HG03060 (cell line): ENCODE data around the gene EWSR1.
"Not testable (repeated sequence)": the region's sequence is repeated elsewhere in the genome, so short reads cannot be mapped to it uniquely, and the experiment has no call there.

Source experiments
- ATAC-seq: cut with Tn5 transposase; IDR thresholded peaks from one replicate; pipeline ENCODE4 v1.9.1; 2021; ENCODE audit warnings: low read depth, moderate number of reproducible peaks; ENCODE audit not compliant: unreplicated experiment

The EWSR1 gene

DNA sequence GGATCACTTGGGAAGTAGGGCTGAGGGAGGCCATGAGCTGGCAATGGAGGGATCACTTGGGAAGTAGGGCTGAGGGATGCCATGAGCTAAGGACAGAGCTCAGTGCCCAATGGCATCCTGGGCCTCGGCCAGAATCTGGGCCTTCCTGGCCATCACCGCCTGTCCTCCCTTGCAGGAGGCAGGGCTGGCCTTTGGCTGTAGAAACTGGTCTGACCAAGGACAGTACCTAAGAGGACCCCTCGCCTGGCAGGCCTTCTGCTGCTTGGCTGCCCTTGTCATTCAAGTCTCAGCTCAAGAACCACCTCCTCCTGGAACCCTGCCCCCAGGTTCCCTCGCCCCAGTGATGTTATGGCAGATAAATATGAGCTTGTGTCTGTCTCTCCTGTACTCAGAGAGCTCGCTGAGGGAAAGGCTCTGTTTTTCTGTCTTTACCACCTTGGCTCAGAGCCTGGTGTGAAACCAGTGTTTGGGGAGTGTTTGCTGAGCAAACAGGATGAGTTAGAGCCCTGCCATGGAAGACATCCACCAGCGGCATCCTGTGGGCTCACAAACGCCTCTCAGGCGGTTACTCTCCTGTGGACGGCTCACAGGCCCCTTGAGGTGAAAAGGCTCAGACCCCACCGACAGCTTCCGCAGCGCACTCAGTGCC is 66.8 kb downstream of the EWSR1 start:
- no peak for ATAC-seq

DNA sequence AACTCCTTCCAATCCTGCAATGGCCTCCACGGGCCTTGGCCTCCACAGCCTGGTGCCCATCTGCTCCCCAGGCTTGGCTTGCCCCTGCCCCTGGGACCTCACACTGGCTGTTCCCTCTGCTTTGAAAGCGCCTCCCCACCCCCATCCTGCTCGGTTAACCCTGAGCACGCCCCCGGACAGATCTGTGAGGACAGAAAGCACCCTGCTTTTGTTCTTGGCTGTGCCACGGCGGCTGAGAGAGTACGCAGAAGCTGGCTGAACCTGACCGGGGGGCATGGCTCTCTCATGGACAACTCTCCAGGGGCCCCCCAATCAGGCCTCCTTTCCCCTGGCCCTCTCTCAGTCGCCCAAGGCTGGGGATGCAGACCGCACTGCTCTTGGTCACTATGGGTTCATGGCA is 67.6 kb downstream of the EWSR1 start:
- ATAC-seq, result no peak

DNA sequence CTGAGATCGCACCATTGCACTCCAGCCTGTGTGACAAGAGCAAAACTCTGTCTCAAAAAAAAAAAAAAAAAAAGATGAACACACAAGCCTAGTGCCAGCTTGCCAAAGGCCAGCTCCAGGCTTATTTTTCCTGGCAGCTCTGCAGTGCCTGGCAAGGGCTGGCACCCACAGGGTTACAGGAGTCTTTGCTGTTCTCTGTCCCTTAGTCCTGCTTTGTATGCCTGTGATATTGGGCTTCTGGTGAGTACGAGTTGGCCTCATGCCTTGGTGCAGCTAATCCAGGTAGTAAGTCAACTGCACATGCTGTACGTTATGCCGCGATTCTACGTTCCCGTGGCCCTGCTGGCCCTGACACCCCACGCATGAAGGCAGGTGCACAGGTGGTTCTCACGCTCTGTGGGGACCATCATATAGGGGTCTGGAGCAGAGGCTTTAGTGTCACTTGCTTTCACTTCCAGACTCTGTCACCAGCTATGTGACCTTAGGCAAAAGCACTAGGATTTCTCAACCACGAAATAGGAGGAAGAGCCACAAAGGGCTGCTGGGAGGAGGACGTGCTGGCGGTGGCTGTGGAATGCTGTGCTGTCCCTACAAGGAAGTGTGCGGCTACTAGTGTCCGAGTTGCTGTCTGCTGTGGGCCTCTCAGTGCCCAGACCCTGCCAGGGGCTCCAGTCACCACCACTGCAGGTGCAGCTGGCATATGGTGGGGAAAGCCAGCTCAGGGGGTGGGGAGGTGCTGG is 68.9 kb downstream of the EWSR1 start:
- no peak for ATAC-seq

DNA sequence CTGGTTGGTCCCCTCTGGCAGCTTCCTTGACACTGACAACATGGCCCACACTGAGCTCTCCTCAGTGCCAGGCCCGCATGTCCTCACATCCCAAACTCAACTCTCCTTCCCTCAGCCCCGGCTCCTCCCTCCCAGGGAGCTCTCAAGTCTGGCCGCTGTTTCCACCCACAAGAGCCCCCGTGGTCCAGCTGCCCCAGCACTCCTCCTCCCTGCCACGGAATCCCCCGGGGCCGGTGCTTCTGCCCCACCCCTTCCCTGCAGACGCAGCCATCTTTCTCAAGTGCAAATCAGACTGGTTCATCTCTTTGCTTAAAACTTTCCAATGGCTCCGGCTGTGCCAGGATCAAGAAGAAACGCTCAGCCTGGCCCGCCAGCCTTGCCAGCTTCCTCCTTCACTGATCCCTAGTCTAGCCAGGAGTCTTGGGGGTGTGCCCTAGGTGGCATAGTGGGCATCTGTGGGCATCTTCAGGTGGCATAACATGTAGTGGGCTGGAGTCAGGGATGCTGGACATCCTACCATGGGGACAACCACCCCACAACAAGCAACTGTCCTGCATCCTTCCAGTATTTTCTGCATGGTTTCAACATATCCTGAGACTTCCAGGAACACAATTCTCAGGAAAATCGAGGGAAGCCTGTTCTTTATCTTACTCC is 69.7 kb downstream of the EWSR1 start:
- no peak for ATAC-seq

DNA sequence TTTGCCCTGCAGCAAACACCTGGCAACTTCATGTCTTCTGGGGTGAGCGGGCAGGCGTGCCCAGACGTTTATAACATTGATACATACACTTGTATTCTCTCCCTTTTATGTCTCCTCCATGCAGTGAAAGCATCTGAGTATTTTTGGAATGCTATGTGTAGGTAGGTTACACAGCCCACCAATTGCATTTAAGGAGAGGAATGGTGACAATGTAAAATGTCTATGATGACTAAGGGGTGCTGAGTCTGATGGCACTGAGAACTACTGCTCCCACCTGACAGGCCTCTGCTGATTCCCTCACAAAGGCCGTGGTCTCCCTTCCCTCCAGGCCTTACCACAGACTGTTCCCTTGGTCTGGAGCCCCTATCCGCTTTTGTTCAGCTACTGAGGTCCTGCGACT is 70.3 kb downstream of the EWSR1 start:
- no peak for ATAC-seq

GRCh38 chr22:29339381-29340235 is 71.5 kb downstream of the EWSR1 start:
- no peak for ATAC-seq

GRCh38 chr22:29340566-29340965 is 72.5 kb downstream of the EWSR1 start:
- ATAC-seq, result no peak

DNA sequence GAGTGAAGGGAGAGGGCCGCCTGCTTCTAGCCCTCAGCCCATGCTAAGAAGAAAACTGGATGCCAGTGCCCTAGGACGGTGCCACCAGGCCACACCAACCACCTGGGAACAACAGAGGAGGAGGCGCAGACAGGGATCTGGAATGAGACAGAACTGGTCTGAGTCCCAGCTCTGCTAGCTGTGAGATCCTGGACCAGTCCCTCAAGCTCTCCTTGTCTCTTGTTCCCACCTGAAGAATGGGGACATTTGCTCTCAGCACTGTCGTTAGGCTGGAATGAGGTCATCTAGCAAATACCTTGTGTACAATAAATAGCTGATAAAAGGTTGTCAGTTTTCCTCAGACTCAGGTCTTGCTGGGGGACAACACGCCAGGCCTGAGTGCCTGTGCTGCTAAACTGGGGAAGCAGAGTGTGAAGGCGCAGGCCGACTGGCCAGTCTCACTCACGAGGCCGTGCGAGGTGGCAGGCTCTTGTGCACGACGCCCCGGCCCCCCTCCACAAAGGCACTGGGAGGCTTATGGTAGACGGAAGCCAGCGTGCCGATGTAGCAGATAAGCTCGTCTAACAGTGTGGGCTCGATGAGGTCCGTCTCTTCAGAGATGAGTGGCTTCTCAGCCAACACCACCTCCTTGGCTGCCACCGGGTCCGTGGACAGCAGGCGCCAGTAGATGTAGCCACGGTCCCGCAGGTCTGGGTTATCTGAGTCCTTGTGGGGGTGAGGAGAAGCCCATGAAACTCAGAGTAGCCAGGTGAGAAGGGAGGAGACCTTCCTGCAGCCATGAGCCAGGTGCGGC is 73.2 kb downstream of the EWSR1 start:
- ATAC-seq, result no peak

DNA sequence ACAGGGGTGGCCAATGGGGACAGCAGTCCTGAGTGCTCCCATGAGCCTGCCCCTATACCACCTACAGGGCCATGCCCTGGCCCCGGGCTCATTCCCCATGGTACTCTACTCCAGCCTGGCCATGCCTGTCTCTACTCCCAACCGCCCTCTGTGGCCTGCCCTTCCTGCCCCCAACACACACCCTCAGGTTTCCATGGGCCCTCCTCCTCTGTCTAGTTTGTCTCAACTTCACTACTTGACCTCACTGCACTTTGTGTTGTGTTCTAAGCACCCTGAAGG is 73.7 kb downstream of the EWSR1 start:
- ATAC-seq, result no peak

DNA sequence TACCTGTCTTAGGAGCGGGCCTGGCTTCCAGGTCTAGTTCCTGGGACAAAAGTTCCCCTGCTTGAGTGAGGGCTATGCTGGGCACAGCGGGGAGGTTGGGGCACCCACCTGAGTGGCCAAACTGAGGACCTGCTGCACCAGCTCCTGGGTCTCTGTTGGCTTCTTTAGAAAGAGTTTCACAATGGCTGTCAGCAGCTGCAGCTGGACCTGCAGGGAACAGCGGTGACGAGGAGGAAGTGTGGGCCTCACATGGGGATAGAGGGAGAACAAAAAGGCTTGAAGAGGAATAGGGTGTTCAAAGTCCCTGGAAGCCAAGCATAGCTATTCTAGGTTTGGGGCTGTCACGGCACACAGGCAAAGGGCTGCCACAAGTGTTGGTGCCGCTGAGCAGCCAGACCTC is 74.1 kb downstream of the EWSR1 start:
- no peak for ATAC-seq

DNA sequence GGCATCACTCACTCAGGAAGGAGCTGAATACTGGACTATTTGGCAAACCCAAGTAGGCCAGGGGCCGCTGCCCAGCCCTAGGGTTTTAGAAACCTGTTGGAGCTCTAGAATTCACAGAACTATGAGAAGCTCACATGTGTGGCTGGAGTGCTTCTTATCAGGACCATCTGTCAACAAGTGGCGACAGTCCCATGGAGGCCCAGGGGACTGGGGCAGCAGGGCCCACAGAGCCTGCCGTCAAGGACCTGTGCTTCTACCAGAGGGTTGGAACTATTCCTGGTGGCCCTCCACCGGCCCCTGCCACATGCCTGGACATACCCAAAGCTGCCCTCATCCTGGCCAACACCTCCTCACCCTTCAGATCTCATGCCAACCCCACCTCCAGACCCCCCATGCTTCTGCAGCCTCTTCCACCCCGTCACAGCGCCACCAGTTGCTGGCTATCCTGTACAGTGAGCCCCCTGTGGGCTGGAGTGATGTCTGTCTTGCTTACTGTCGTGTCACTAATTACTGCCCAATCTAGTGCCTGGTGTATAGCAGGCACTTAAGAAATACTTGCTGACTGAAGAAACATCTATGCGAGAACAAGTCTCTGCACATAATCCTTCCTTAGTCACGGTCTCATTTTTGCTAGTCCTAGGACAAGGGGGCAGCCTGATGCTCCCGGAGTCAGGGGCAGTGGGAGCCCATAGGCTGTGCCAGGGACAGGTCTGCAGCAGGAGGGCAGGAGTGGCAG is 74.7 kb downstream of the EWSR1 start:
- no peak for ATAC-seq

- no peak for ATAC-seq
These were observed 75.3 kb downstream of the EWSR1 start for GRCh38 chr22:29343313-29343805.

DNA sequence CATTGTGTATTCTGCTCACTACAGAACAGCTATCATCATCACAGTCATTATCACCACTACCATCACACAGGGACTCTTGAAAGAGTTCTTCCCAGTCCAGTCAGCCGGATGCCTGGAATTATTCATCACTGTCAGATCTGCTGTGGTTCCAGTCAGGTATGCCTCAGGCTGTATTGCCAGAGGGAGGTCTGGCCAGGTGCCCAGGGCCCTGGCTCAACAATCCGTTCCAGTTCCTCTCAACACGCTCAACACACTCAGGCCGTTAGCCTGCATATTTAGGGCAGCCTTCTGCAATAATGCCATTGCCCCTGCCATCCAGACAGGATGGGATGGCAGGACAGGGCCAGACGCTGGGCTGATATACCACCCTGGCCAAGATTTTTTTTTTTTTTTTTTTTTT is 76.1 kb downstream of the EWSR1 start:
- ATAC-seq, result no peak

DNA sequence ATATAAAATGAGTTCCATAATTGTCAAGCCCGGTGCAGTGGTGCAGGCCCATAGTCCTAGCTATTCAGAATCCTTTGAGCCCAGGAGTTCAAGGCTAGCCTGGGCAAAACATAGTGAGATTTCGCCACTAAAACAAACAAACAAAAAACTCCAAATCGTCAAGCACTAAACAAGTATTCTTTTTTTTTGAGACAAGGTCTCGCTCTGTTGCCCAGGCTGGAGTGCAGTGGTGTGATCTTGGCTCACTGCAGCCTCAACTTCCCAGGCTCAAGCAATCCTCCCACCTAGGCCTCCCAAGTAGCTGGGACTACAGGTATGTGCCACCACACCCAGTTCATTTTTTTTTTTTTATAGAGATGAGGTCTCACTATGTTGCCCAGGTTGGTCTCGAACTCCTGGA is 76.8 kb downstream of the EWSR1 start:
- ATAC-seq, result not testable (repeated sequence)

GRCh38 chr22:29345932-29346331 is 77.9 kb downstream of the EWSR1 start:
- no peak for ATAC-seq

- no peak for ATAC-seq
These were observed 78.6 kb downstream of the EWSR1 start for GRCh38 chr22:29346659-29347058.

- no peak for ATAC-seq
These were observed 80.0 kb downstream of the EWSR1 start for GRCh38 chr22:29348041-29348440.

- ATAC-seq, result no peak
These were observed 80.9 kb downstream of the EWSR1 start for GRCh38 chr22:29348956-29349355.
